ENCODE results near the gene ABL1. TPM values are rescaled to one million over a fixed set of nuclear protein-coding genes. Genes with fewer than 3 reads are reported as not detected.
A peak's percentile ranks its signal among the peaks of the same experiment; 100 is the strongest.

The ABL1 gene
- total RNA-seq, 1 donor from 2014 or later, result 36.5 TPM

DNA sequence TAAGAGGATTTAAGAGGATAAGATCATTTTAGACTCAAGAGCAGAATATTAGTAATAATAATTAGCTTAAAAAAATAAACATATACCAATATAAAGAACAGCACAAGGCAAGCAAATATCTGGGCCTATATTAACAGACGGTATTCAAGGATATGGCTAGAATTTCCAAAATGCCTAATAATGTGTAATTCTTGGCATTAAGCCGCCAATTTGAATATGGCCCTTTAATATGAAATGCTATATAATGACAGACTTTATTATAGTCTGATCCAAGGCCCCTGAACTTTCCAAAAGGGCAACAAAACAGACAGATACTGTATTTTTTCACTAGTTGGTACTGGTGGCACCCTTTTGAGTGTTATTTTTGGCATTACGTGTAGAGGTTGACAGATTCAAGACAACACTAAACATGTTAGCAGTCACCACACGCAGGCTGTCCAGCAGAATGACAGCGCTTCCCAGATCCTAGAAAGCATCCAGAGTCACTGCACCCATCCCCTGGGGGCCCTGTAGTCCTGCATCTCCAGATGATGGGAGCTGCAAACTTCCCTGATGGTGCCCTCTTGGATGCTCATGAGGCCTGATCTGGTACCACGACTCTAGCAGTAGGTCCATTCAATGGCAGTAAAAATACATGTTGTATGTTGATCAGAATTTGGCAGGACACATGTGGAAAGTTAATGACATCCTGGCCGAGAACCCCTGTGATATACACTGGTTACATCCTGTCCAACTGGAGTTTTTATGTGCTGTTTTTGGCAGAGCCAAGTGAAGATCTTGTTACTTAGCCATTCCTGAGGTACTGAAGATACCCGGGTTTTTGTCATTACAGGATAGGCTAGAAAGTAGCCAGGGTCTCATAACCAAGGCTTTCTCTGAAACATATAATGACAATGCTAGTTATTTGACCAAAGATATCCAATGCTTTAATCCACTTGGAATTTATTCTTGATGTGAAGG, 1.7 kb upstream of the ABL1 start:
- H3K27ac Mint-ChIP-seq, result no peak overlapping the region

GRCh38 chr9:130835441-130836298, 616 bp downstream of the ABL1 start:
- Mint-ChIP-seq H3K27ac (peak overlapping the region; percentile 99), H3K4me3 (ENCODE audit: low read depth) (peak overlapping the region; percentile 98), H3K27me3 (ENCODE audit: low read depth) (peaks cover 9% of the 10 kb centered on the region), H3K36me3 (ENCODE audit: low read depth) (peaks cover 4% of the 10 kb centered on the region), H3K9me3 (no peaks in the 10 kb centered on the region), H3K4me1 (ENCODE audit: low read depth) (peaks cover 19% of the 10 kb centered on the region)
- intact Hi-C loops (cut with micrococcal nuclease), result loop anchor here (10.0 kb wide), 1 partner anchor 121 kb away; no protein-coding TSS in a partner anchor
- peak; percentile 15 for DNase-seq (ENCODE audit: low spot score)

More for the DNA sequence above, 1.7 kb upstream of the ABL1 start:
- Mint-ChIP-seq H3K4me3 (ENCODE audit: low read depth) (peak overlapping the region; percentile 17), H3K4me1 (ENCODE audit: low read depth) (peaks cover 16% of the 10 kb centered on the region), H3K27me3 (ENCODE audit: low read depth) (peaks cover 9% of the 10 kb centered on the region), H3K36me3 (ENCODE audit: low read depth) (peaks cover 7% of the 10 kb centered on the region), H3K9me3 (peaks cover 8% of the 10 kb centered on the region)
- intact Hi-C loops (cut with micrococcal nuclease), result loop anchor here (10.0 kb wide), 1 partner anchor 119 kb away; no protein-coding TSS in a partner anchor
- no peak for DNase-seq (ENCODE audit: low spot score)

DNA sequence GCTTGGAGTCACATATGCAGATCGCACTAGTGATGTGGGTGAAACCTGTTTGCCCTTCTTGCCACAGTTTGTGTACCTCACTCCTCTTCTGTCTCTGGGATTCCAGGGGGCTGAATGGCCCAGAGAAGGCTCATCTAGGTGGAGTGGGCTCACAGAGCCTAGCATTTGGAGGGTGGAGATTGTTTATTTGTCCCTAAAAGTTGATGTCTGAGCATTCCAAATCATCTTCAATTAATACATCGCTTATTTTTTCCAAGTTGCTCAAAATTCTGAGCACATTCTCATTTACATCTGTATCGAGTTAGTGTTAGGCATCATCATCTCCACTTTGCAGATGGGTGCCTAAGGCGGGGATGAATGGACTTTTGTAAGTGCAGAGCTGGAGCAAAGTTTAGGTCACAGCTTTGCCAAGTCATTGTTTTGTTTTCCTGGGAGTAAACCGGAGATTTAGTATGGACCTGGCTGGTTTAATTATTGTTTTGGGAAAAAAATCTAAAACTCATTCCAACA, 2.0 kb downstream of the ABL1 start:
- no peak overlapping the region for H3K27ac Mint-ChIP-seq
- DNase-seq (ENCODE audit: low spot score), result no peak
- H3K27me3 Mint-ChIP-seq (ENCODE audit: low read depth), result peaks cover 9% of the 10 kb centered on the region
- H3K9me3 Mint-ChIP-seq, result no peaks in the 10 kb centered on the region
- H3K4me1 Mint-ChIP-seq (ENCODE audit: low read depth), result peaks cover 19% of the 10 kb centered on the region
- peak overlapping the region; percentile 74 for H3K4me3 Mint-ChIP-seq (ENCODE audit: low read depth)
- intact Hi-C loops (cut with micrococcal nuclease), result loop anchor here (10.0 kb wide), 1 partner anchor 122 kb away; no protein-coding TSS in a partner anchor
- H3K36me3 Mint-ChIP-seq (ENCODE audit: low read depth), result peaks cover 4% of the 10 kb centered on the region

DNA sequence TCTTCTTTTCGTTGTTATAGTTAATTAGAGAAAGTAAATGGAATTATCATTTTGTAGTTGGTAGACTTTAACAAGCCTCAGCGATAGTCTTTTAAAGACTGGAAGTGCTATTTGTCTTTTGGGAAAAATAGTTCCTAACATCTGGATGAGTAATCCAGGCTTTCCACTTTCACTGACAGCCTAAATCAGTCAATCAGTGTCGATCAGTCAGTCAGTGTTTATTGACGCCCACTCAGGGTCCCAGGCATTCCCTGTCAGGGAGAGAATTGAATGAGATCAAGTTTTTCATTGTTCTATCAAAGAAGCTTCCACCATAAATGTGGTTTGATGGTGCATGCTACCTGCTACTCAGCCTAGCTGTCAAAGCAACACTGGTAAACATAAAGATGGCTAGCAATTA, 2.6 kb downstream of the ABL1 start:
- Mint-ChIP-seq H3K9me3 (no peaks in the 10 kb centered on the region), H3K36me3 (ENCODE audit: low read depth) (peaks cover 4% of the 10 kb centered on the region), H3K4me1 (ENCODE audit: low read depth) (peaks cover 19% of the 10 kb centered on the region), H3K27me3 (ENCODE audit: low read depth) (peaks cover 6% of the 10 kb centered on the region), H3K4me3 (ENCODE audit: low read depth) (no peak overlapping the region), H3K27ac (no peak overlapping the region)
- DNase-seq (ENCODE audit: low spot score), result no peak
- intact Hi-C loops (cut with micrococcal nuclease), result loop anchor here (10.0 kb wide), 1 partner anchor 123 kb away; no protein-coding TSS in a partner anchor

DNA sequence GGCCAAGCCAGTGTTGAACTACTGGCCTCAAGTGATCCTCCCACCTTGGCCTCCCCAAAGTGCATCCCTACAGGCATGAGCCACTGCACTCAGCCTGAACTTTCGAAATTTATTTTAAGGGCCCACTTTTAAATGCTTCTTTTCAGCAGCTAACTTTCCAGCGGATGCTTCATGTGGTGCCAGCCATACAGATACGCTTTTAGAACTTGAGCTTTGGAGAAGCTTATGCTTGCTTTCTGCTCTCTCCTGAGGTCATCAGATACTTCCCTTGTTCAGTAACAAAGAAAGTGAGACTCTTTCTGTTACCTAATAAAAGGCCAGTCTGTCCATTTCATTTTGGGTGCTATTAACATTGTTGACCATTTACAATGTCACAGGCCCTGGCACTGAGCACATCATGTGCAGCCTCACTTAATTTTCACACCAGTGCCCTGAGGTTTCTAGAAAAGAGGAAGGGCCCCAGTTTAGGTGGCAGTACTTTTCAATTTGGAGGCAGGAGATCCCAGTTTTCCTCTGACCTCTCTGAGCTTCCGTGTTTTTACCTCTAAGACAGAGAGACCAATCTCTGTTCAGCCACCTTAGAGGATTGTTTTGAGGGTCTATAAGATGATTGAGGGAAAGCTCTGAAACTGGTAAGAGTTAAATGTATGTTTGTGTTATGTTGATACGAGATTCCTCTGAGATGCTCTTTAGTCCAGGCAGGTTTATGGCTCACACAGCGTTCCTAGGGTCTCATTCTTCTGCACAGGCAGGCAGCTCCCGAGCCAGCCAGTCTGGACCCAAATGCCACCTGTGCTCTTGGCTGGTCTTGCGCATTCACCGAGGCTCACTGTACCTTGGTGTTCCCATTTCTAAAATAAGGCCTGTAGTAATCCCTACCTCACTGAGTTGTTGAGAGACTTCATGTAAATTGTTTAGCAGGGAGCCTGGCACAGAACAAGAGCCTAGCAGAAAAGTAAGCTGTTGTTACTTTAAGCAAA, 4.4 kb downstream of the ABL1 start:
- peaks cover 4% of the 10 kb centered on the region for H3K36me3 Mint-ChIP-seq (ENCODE audit: low read depth)
- intact Hi-C loops (cut with micrococcal nuclease), result loop anchor here (10.0 kb wide), 1 partner anchor 125 kb away; no protein-coding TSS in a partner anchor

GRCh38 chr9:130842545-130842944, 7.5 kb downstream of the ABL1 start:
- no peak for DNase-seq (ENCODE audit: low spot score)
- no peak overlapping the region for H3K4me3 Mint-ChIP-seq (ENCODE audit: low read depth)
- H3K4me1 Mint-ChIP-seq (ENCODE audit: low read depth), result peaks cover 11% of the 10 kb centered on the region
- no peaks in the 10 kb centered on the region for H3K27me3 Mint-ChIP-seq (ENCODE audit: low read depth)
- no peaks in the 10 kb centered on the region for H3K9me3 Mint-ChIP-seq
- H3K27ac Mint-ChIP-seq, result no peak overlapping the region
- no peaks in the 10 kb centered on the region for H3K36me3 Mint-ChIP-seq (ENCODE audit: low read depth)
- intact Hi-C loops (cut with micrococcal nuclease), result no loop called here

More for the DNA sequence above, 4.4 kb downstream of the ABL1 start:
- Mint-ChIP-seq H3K27me3 (ENCODE audit: low read depth) (peaks cover 3% of the 10 kb centered on the region), H3K27ac (no peak overlapping the region), H3K9me3 (no peaks in the 10 kb centered on the region), H3K4me3 (ENCODE audit: low read depth) (no peak overlapping the region), H3K4me1 (ENCODE audit: low read depth) (peaks cover 18% of the 10 kb centered on the region)
- DNase-seq (ENCODE audit: low spot score), result no peak

DNA sequence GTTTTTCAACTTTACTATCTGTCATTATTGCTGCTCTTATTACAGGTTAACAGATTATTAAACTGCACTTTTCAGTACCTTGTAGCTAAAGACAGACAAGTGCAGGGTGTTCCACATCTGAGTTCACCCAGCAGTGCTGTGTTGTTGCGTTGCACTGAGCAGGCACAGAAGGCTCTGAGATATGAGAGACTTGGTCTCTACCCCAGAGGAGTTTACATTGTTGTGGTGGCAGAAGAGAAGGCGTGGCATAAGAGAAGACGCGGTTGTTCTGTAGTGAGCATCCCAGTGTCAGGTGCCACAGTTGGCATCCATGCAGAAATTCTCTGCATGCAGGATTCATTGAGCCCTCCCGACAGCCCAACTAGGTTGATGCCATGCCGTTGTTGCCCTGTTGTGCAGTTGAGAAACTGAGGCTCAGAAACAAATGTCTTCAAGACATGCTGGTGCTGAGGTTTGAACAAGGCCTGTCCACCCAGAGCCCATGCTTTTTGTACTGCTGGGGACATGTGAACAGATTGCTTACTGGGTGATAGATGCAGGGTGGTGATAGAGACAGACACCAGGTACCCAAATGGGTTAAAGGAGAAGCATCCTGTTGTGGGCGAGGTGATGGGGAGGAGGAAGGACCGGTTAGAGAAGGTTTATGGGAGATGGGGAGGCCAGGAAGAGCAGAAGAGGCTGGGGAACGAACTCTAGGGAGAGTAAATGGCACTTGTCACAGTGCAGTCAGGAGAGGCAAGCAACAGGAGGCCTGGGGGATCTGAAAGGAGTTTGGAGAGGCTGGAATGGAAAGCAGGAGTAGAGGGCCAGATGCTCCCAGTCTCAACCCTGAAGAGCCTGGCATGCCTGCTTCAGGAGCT, 8.2 kb downstream of the ABL1 start:
- Mint-ChIP-seq H3K36me3 (ENCODE audit: low read depth) (no peaks in the 10 kb centered on the region), H3K4me3 (ENCODE audit: low read depth) (no peak overlapping the region), H3K9me3 (no peaks in the 10 kb centered on the region), H3K4me1 (ENCODE audit: low read depth) (peaks cover 11% of the 10 kb centered on the region), H3K27ac (no peak overlapping the region), H3K27me3 (ENCODE audit: low read depth) (no peaks in the 10 kb centered on the region)
- intact Hi-C loops (cut with micrococcal nuclease), result no loop called here
- DNase-seq (ENCODE audit: low spot score), result no peak

GRCh38 chr9:130844044-130844451, 9.0 kb downstream of the ABL1 start:
- Mint-ChIP-seq H3K27ac (no peak overlapping the region), H3K36me3 (ENCODE audit: low read depth) (no peaks in the 10 kb centered on the region), H3K4me1 (ENCODE audit: low read depth) (peaks cover 9% of the 10 kb centered on the region), H3K4me3 (ENCODE audit: low read depth) (no peak overlapping the region), H3K27me3 (ENCODE audit: low read depth) (no peaks in the 10 kb centered on the region), H3K9me3 (no peaks in the 10 kb centered on the region)
- intact Hi-C loops (cut with micrococcal nuclease), result no loop called here
- DNase-seq (ENCODE audit: low spot score), result no peak

DNA sequence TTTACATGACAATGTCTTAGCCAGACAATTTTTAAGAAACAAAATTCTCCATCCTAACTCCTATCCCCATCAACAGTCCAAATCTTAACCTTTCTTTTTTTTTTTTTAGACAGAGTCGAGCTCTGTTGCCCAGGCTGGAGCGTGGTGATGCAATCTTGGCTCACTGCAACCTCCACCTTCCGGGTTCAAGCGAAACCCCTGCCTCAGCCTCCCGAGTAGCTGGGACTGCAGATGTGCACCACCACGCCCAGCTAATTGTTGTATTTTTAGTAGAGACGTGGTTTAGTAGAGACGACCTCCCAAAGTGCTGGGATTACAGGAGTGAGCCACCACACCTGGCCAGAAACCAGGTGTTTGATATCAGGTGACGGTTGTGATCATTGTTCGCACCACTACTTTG, 10.2 kb downstream of the ABL1 start:
- intact Hi-C loops (cut with micrococcal nuclease), result no loop called here
- Mint-ChIP-seq H3K36me3 (ENCODE audit: low read depth) (no peaks in the 10 kb centered on the region), H3K9me3 (no peaks in the 10 kb centered on the region), H3K4me1 (ENCODE audit: low read depth) (peaks cover 9% of the 10 kb centered on the region), H3K27ac (no peak overlapping the region), H3K27me3 (ENCODE audit: low read depth) (no peaks in the 10 kb centered on the region), H3K4me3 (ENCODE audit: low read depth) (no peak overlapping the region)
- DNase-seq (ENCODE audit: low spot score), result no peak

DNA sequence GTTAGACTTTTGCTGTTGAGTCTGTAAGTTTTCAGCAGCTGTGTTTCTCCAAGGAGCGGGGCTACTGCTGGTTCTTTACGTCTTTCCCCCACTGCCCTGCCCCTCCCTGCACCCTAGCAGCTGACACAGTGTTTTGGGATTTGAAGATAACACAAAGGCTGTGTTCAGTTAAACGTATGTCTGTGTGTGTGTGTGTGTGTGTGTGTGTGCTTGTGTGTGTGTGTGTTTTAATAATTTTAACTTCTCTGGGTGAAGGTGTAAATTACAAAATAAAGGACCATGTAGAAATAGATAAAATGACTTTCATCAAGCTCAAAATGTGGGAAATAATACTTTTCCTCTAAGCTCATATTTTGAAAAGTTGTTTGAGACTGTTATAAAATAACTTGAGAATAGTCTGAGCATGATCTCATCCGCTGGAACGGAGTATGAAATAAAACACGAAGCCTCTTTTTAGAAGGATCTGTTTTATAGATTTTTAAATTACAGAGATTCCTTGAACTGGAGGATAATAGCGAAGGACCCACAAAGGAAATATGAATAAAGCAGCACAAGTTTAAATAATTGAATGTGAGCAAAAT, 10.9 kb downstream of the ABL1 start:
- Mint-ChIP-seq H3K9me3 (no peaks in the 10 kb centered on the region), H3K4me3 (ENCODE audit: low read depth) (no peak overlapping the region), H3K27me3 (ENCODE audit: low read depth) (no peaks in the 10 kb centered on the region), H3K36me3 (ENCODE audit: low read depth) (no peaks in the 10 kb centered on the region), H3K4me1 (ENCODE audit: low read depth) (peaks cover 9% of the 10 kb centered on the region), H3K27ac (no peak overlapping the region)
- no peak for DNase-seq (ENCODE audit: low spot score)
- intact Hi-C loops (cut with micrococcal nuclease), result no loop called here

Data from activated T-helper 2 cell treated with anti-CD3 and anti-CD28 coated beads, Interferon-gamma antibody, Interleukin-2, Interleukin-4, amounts not matched to agents 10 μg/mL and 5 μg/mL and 100 μg/mL, durations not matched to agents 14 hours and 24 hours and 36 hours (primary cell).